Measurements from ENCODE around the gene LZTR1. TPM values are rescaled to one million over a fixed set of nuclear protein-coding genes. Genes with fewer than 3 reads are reported as not detected.

LZTR1 gene
- total RNA-seq, 1 donor from 2014 or later, result 18.1 TPM

GRCh38 chr22:20989323-20990138 lies 7.4 kb downstream of the LZTR1 start:
- no peak for TF ChIP-seq CTCF (IDR thresholded peaks at IDR 0.05; ENCODE audit: borderline replicate concordance)
- no peak overlapping the region for H3K4me3 ChIP-seq
- H3K9me3 ChIP-seq (replicated peaks), result no peaks in the 10 kb centered on the region
- H3K27ac ChIP-seq (replicated peaks), result no peak overlapping the region
- H3K36me3 ChIP-seq, result peaks cover 67% of the 10 kb centered on the region
- intact Hi-C loops (cut with micrococcal nuclease), result no loop called here
- DNase-seq, result no peak
- H3K4me1 ChIP-seq, result no peaks in the 10 kb centered on the region
- no peaks in the 10 kb centered on the region for H3K27me3 ChIP-seq (ENCODE audit: low read depth)

GRCh38 chr22:20990184-20991180 lies 8.4 kb downstream of the LZTR1 start:
- Histone ChIP-seq H3K4me1 (no peaks in the 10 kb centered on the region), H3K27me3 (ENCODE audit: low read depth) (no peaks in the 10 kb centered on the region), H3K9me3 (replicated peaks) (no peaks in the 10 kb centered on the region), H3K27ac (replicated peaks) (no peak overlapping the region), H3K36me3 (peaks cover 73% of the 10 kb centered on the region), H3K4me3 (no peak overlapping the region)
- TF ChIP-seq CTCF (IDR thresholded peaks at IDR 0.05; ENCODE audit: borderline replicate concordance), result no peak
- intact Hi-C loops (cut with micrococcal nuclease), result no loop called here
- no peak for DNase-seq

GRCh38 chr22:20991252-20992055 lies 9.4 kb downstream of the LZTR1 start:
- intact Hi-C loops (cut with micrococcal nuclease), result no loop called here
- Histone ChIP-seq H3K4me1 (no peaks in the 10 kb centered on the region), H3K9me3 (replicated peaks) (no peaks in the 10 kb centered on the region), H3K36me3 (peaks cover 70% of the 10 kb centered on the region), H3K4me3 (no peak overlapping the region), H3K27me3 (ENCODE audit: low read depth) (no peaks in the 10 kb centered on the region), H3K27ac (replicated peaks) (no peak overlapping the region)
- no peak for TF ChIP-seq CTCF (IDR thresholded peaks at IDR 0.05; ENCODE audit: borderline replicate concordance)
- DNase-seq, result no peak

GRCh38 chr22:20992056-20992442 lies 10.0 kb downstream of the LZTR1 start:
- Histone ChIP-seq H3K4me1 (no peaks in the 10 kb centered on the region), H3K27me3 (ENCODE audit: low read depth) (no peaks in the 10 kb centered on the region), H3K27ac (replicated peaks) (no peak overlapping the region), H3K9me3 (replicated peaks) (no peaks in the 10 kb centered on the region), H3K4me3 (no peak overlapping the region), H3K36me3 (peaks cover 66% of the 10 kb centered on the region)
- no peak for DNase-seq
- intact Hi-C loops (cut with micrococcal nuclease), result no loop called here
- TF ChIP-seq CTCF (IDR thresholded peaks at IDR 0.05; ENCODE audit: borderline replicate concordance), result no peak

All from left ventricle myocardium inferior (tissue), 1 donor.